Measurements from ENCODE around the gene GAL3ST3.

GAL3ST3 gene

DNA sequence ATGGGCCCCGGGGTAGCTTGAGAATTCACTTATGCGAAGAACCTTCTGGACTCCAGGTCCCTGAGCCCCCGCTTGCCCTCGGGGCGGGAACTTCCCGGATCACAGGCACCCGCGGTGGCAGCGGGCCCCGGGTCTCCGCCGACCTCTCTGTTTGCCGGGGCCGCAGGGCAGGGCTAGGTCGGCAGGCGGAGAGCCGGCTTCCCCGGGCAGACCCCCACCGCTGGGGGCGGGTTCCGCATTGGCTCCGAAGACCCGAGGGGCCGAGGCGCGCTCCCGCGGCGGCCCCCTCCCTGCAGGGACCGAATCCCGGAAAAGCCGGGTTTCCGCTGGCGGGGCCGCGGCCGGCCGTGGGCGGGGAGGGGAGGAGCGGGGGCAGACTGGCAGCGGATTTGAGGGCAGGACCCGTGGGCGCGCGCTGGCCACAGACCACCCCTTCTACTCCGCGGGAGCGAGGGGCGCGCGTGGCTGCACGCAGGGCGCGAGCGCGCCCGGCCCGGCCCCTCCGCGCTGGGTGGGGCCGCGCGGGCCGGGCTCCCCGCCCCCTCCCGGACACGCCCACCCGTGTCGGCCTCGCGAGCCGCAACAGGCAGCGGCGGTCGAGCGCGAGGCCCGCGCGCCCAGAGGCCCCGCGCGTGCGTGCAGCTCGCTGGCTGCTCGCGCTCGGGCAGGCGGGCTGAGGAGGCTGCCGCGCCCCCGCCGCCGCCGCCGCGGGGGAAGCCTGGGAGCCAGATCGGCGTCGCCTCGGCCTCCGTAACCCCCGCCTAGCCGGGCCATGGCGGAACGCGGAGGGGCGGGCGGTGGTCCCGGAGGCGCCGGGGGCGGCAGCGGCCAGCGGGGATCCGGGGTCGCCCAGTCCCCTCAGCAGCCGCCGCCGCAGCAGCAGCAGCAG lies 21.0 kb upstream of the GAL3ST3 start, which contains the start of gene PACS1:
Gene PACS1 (plus strand): TSS at position 558 of the 889 bp plus-strand sequence. CDS start 215 bp downstream, at position 773.
- DNase-seq (ENCODE audit: low read depth, low spot score), result peak; percentile 41

DNA sequence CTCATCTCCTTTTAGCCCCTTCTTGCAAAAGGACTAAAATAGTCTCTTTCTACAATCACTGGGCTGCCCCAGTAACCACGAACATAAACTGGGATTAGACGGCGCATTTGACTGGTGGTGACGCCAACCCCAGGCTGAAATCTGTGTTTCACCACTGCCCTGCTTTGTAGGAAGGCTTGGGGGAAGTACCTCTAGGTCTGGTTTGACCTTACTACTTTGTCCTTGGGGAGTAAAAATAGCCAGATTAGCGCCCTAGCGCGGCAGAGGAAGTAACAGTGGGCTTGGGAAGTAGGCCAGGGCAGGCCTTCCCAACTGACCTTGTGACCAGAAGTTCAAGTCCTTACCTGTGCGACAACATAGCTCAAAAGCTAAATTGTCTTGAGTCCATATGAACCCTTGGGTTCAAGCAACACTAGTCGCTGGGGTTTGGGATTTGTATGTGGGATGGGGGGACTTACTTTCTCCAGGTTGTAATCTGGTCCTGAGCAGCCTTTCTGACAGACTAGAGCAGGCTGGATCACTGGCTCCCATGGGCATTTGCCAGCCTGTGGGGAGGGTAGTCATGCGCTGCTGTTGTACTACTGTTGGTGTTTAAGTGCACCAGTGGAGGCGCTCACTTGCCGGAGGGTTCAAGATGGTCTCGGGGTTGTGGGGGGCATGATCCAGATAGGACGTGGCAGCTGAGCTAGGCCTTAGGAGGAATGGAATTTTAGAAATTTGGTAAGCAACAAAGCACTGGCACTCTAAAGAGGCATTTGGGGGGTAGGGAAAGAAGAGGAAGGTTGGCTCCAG lies 20.2 kb upstream of the GAL3ST3 start:
- no peak for DNase-seq (ENCODE audit: low read depth, low spot score)

DNA sequence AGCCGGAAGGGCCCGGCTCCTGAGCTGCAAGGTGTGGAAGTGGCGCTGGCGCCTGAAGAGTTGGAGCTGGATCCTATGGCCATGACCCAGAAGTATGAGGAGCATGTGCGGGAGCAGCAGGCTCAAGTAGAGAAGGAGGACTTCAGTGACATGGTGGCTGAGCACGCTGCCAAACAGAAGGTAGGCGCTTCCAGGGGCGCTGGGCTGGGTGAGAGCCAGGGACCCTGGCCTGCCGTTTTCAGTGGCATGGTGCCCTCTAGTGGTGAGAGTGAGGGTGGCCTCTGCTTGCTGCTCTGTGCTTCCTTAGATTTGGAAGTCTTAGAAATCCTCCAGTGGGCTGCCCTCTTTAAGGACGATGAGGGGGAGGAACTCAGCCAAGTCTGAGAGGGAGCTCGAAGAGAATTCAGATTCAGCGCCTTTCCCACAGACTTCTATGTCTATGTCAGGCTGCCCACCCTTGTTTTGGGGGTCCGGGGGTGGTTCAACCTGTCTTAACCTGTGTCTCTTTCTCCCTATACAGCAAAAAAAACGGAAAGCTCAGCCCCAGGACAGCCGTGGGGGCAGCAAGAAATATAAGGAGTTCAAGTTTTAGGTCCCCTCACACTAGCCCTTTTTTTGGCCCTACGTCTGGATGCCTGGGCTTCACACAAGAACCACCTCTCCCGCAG lies 19.3 kb upstream of the GAL3ST3 start:
- DNase-seq (ENCODE audit: low read depth, low spot score), result peak; percentile 51

DNA sequence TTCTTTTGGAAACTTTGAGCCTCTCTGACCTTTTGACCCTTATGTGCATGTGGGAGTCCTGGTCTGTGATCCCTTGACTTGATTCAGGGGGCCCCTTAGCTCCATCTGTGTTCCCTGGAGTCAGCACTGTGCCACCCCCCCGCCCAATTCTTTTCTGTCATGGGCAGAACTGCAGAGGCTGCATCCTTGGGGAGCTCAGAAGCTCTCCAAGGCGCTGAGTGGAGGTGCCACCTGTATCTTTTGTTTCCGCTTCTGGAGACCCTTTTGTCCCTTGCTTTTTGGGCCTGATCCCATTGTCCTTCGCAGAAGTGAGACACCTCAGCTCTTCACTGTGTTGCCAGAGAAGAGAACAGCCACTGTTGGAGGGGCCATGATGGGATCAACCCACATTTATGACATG lies 18.7 kb upstream of the GAL3ST3 start:
- no peak for DNase-seq (ENCODE audit: low read depth, low spot score)

DNA sequence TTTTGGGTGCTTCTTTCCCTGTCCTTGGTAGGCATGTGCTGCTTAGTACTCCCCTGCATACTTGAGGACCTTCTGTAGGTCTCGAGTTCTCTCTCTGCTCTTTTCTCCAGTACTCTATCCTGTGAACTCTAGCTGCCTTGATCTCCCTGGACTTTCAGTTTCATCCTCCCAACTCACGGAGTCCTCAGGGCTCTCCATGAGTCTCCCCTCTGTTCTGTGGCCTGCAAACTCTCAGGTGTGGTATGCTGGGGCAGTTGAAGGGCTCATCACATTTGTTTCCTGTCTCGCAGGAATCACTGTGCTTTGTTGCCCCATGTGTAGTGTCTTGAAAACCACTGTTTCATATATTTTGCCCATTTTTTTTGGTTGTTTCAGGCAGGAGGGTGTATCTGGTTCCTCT lies 17.8 kb upstream of the GAL3ST3 start:
- no peak for DNase-seq (ENCODE audit: low read depth, low spot score)

GRCh38 chr11:66064571-66064970 lies 15.6 kb upstream of the GAL3ST3 start:
- no peak for DNase-seq (ENCODE audit: low read depth, low spot score)

GRCh38 chr11:66063900-66064299 lies 14.9 kb upstream of the GAL3ST3 start:
- no peak for DNase-seq (ENCODE audit: low read depth, low spot score)

- DNase-seq (ENCODE audit: low read depth, low spot score), result no peak
Observed at GRCh38 chr11:66062408-66062807, 13.4 kb upstream of the GAL3ST3 start.

DNA sequence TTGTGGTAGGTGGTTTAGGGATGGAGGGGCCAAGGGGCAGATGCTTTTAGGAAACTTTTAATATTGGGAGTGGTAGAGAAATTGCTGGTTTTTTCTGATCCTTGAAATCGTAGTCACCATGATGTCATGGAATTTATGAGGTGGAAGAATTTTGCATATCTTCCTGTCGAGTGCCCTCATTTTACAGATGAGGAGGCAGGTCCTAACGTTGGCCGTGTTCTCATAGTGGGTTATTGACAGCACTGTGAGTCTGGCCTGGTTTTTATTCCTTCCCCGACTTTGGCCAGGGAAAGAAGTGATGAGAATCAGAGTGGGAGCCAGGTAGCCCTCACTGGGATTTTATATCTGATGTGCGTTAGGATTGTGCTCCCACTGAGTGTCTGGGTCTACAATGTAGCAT lies 12.3 kb upstream of the GAL3ST3 start:
- DNase-seq (ENCODE audit: low read depth, low spot score), result no peak

DNA sequence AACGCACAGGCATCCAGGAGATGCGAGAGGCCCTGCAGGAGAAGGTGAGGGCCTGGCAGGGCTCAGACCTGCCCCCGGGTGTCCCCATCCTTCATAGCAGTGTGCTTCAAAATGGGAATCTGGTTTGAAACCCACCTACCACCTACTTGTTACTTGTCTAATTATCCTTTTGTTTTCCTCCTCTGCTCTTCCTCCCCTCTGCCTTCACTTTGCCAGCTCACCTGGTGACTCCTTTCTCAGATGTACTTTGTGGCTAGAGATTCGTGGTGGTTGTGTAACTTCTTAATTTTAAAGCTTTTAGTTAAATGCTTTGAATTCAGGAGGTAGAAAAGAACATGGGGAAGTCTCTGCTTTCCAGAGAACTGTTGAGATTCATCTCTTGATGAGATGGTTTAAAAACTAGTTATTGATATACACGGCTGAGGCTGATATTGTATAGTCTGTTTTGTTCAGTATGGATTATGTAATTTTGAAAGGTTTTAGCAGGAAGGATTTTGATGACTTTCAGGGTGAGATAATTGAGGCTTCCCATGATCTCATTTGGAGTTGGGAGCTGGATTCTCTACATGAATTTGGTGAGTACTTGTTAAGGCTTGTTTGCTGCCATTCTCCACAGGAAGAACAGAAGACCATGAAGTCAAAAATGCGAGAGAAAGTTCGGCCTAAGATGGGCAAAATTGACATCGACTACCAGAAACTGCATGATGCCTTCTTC lies 11.2 kb upstream of the GAL3ST3 start:
- DNase-seq (ENCODE audit: low read depth, low spot score), result no peak

DNA sequence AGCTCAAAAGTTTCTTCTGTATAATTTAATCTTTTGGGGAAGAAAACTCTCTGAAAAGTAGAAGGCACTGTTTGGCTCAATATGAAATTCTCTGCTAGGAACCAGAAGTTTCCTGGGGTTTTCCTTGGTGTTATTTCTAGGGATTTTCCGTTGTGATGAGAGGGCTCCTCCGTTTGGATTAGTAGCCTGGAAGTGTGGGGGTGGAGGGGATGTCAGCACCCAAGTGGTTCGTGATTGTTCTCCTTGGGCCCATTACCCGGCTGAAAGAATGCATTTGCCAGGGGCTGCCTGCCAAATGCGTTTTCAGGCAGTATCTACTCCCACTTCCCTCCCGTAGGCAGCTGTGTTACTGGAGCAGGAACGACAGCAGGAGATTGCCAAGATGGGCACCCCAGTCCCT lies 7.5 kb upstream of the GAL3ST3 start:
- DNase-seq (ENCODE audit: low read depth, low spot score), result no peak

DNA sequence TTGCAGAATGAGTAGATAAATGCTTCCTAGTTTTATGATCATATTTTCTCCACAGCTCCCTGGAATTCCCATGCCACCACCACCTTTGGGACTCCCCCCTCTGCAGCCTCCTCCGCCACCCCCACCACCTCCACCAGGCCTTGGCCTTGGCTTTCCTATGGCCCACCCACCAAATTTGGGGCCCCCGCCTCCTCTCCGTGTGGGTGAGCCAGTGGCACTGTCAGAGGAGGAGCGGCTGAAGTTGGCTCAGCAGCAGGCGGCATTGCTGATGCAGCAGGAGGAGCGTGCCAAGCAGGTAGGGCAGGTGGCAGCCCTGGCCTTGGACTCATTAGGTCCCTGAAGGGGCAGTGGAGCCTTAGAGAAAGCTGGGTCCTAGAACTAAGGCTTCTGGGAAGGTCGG lies 6.1 kb upstream of the GAL3ST3 start:
- DNase-seq (ENCODE audit: low read depth, low spot score), result no peak

DNA sequence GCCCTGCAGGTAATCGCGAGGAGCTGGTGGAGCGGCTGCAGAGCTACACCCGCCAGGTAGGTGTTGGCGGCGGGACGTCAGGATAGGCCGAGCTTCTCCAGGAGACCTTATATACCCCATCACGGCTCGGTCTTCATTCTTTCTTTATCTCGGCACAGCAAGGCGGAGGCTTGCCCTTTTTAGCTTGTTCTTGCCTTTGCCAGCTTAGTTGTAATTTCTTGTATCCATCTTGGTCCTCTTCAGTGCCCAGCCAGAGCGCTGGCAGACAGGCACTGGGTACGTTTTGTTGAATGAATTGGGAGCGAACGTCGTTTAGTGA lies 3.7 kb upstream of the GAL3ST3 start:
- no peak for DNase-seq (ENCODE audit: low read depth, low spot score)

DNA sequence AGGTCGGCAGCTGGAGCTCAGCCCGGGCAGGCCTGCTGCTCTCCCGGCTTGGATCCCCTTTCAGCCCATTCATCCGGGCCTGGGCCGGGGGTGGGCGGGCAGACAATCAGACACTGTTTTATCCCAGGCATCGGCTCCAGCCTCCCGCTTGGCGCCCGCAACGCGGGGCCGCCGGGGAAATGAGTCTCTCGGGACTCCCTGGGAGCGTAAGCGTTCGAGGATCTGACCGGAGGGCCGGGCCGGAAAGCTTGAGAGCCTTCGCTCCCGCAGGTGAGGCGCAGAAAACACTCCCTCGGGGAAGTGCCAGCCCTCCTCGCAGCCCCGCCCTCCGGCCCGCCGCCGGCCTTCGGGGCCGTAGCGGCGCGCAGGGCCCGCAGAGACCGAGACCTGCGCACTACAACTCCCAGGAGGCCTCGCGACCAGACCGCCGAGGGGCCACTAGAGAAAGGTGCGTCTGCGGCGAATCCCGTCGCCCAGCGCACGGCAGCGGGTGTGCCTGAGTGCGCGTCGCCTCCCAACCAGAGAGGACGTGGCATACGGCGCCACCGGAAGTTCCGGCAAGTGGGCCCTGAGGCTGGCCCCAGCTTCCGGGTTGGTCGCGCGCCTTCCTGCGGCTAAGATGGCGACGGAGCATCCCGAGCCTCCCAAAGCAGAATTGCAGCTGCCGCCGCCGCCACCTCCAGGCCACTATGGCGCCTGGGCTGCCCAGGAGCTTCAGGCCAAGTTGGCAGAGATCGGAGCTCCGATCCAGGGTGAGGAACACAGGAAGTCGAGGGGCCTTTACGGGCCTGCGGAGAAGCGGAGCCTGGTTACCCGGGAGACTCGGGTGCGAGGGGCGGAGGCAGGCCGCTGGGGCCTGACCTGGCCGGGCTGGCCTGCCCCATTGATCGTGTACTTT lies 3.1 kb upstream of the GAL3ST3 start, which contains the start of gene SF3B2:
Gene SF3B2 (plus strand): TSS at position 599 of the 898 bp plus-strand sequence. CDS start 21 bp downstream, at position 620.
- peak; percentile 92 for DNase-seq (ENCODE audit: low read depth, low spot score)

GRCh38 chr11:66051371-66051765 lies 2.4 kb upstream of the GAL3ST3 start:
- DNase-seq (ENCODE audit: low read depth, low spot score), result no peak

GRCh38 chr11:66050581-66051231 lies 1.7 kb upstream of the GAL3ST3 start:
- no peak for DNase-seq (ENCODE audit: low read depth, low spot score)

DNA sequence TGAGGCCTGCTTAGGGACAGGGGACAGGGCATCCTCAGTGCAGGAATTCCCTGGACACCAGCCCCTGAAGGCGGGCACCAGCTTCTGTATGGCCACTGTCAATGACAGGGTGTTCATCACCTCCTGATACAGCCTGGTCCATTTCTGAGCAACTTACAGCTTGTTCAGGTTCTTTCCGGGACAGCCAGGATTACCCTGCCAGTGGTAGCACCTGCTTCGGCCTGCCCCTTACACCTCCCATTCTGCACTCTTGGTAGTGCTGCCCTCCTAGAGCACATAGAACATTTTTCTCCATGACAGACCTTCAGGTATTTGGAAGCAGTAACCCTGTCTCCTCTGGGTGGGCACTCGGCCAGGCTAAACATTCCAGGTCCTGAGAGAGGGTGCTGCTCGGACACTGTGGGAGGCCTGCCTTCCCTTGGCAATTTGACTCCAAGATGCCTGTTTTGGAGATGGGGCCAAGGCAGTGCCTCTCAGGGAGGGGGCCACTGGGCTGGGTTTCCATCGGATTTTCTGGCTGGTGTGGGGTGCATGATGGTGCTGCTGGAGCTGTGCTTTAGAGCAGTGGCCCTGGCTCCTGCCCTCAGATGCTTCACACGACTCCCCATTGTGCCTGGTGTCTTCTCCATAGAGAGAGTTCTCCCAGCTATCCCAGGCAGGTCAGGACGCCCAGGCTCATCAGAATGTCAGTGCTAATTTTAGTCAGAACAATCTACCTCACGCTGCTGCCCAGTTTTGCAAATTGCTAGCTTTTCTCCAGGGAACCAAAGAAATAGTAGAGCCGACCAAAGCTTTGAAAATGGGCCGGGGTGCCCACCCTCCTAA lies 1.2 kb downstream of the GAL3ST3 start:
- no peak for DNase-seq (ENCODE audit: low read depth, low spot score)

- no peak for DNase-seq (ENCODE audit: low read depth, low spot score)
Observed at GRCh38 chr11:66046901-66047300, 2.1 kb downstream of the GAL3ST3 start.

DNA sequence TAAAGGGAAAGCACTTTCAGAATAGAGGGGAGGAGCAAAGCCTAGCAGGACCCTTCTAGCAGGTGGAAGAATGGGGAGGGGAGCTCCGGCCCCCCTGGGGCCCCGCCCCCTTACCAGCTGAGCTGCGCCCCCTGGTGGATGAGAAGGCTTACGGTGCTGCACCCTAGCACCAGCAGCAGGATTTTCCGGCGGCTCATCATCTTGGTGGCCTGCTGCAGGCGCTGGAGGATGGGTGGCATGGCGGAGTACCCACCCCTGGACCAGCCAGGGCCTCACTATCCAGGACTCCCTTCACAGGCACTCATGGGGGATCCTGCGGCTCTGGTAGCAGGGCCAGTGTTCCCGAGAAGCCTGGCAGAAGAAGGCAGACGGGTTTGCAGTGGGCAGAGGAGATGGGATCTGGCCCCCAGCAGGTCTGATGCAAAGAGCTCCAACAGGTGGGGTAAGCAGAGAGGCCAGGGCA lies 3.8 kb downstream of the GAL3ST3 start:
- DNase-seq (ENCODE audit: low read depth, low spot score), result peak; percentile 71
